ENCODE measurements around the gene RTP3.
"Not testable (repeated sequence)": the region's sequence is repeated elsewhere in the genome, so short reads cannot be mapped to it uniquely, and the experiment has no call there.

Gene RTP3

DNA sequence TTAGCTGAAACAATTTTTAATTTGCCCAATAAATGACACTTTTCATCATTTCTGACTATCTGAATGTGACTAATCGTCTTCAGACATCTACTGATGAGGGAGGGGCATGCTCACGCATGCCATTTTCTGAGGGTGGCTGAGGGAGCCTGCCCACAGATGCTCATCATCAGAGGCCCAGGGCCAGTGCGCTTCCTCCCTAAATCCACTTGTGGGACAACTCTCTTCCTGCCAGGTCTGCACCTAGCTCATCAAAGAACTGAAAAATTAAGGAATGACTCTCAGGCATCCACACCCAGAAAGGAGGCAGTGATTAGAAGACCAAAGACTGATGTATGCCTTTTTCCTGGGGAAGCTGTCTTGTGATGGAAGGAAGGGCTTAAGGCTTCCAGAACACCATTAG lies 22.8 kb downstream of the RTP3 start:
- no peak for DNase-seq

DNA sequence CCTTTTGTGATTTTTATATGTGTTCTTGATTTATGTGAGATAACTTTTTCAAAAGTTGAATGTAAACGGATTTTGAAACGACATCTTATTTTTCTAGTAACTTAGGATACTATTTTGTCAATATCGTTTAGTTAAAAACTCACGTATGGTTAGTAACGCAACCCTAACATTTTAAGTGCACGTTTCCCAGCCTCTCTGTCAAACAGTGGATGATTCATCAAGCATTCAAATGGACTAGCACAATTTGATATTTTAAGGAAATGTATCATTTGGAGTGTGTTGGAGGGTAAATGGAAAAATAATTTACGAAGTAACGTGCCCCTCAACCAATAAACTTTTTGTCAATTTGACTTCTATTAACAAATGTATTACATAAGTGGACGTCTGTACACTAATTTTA lies 23.3 kb downstream of the RTP3 start:
- no peak for DNase-seq

DNA sequence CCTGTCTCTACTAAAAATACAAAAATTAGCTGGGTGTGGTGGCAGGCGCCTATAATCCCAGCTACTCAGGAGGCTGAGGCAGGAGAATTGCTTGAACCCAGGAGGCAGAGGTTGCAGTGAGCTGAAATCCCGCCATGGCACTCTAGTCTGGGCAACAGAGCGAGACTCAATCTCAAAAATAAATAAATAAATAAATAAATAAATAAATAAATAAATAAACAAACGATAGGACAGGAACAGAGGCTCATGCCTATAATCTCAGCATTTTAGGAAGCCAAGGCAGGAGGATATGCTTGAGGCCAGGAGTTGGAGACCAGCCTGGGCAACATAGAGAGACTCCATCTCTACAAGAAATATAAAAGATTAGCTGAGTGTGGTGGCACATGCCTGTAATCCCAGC lies 24.4 kb downstream of the RTP3 start:
- DNase-seq = not testable (repeated sequence)

DNA sequence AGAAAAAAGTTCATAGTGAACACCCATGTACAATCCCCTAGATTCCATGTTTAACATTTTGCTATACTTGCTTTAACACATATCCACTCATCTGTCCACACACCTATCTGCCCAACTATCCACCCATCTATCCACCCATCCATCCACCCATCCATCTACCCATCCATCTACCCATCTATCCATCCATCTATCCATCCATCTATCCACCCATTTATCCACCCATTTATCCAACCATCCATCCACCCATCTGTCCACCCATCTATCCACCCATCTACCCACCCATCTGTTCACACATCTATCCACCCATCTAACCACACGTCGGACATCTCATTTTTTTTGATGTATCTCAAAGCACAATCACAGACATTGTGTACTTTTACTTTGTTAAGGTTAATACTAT lies 25.8 kb downstream of the RTP3 start:
- DNase-seq = no peak

DNA sequence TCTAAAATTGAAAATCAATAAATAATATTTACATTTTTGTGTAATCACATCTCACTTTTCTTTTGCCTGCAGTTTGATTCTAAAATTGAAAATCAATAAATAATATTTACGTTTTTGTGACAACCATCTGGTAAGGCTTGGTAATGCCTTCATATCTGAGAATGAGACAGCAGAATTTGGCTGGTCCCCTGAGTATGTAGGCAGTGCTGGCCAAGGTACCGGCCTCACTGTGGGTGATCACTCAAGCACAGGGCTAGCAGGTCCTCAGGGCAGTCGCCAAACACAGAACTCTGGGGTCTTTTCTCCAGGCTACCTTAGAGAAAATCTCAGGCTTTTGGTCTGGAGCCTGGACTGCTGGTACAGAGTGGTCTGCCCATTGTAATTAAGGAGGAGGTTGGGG lies 26.2 kb downstream of the RTP3 start:
- DNase-seq = no peak

DNA sequence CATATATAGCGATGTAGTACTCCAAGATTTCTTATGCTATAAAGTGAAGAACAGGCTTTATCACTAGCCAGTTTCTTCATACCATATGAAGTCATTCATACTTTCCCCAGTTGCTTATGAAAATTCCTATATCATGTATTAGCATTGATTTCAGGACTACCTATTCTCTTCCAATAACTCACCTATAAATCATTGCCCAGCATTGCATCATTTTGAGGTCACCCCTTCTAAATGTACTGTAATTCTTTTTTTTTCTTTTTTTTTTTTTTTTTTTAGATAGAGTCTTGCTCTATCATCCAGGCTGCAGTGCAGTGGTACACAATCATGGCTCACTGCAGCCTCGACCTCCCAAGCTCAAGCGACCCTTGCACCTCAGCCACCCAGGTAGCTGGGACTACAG lies 27.1 kb downstream of the RTP3 start:
- DNase-seq = no peak

DNA sequence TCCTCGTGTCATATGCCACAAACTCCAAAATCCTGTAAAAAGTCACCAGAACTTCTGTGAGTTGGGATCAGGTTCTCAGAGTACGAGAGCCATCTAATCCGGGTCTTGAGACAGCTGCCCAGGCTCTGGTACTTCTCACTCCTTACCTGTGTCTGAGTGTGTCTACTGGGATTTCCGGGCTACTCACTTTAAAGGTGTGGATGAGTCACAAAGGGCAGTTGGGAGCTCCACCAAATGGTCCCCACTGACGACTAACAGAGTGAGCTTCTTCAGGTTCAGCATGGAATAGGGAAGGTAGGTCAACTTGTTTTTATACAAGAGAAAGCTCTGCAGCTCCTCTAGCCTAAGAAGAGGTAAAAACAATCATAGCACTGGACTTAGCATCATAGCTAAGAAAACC lies 29.5 kb downstream of the RTP3 start:
- no peak for DNase-seq

DNA sequence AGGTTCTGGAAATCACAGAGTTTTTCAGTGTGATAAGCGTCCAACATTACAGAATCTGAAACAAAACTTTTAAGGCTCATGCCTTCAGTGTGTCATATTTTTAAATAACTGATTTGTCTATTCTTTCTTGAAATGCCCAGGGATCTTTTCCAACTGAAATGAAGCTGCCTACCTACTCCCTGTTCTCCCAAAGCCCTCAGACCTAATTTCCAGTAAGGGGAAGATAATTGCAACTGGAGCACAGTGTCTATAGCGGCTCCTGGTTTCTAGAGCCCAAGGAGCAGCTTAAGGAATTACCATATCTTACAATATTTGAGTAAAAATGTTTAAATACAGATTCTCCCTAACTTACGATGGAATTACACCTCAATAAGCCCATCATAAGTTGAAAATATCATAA lies 35.3 kb downstream of the RTP3 start:
- DNase-seq = no peak

DNA sequence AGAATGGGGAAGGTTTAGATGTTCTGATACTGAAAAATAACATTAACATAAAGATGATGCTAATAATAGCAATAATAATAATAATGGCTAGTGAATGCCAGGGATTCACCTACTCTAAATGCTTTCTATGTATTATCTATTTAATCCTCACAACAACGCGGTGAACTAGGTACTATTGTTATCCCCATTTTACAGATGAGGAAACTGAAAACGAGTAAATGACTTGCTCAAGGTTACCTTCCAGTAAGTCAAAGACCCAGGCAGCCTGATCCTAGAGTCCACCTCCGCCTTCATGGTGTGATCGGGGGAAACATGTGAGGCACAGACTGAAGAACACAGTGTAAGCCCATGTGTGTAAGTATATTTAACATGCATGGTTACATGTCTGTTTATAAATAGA lies 38.0 kb downstream of the RTP3 start:
- no peak for DNase-seq

DNA sequence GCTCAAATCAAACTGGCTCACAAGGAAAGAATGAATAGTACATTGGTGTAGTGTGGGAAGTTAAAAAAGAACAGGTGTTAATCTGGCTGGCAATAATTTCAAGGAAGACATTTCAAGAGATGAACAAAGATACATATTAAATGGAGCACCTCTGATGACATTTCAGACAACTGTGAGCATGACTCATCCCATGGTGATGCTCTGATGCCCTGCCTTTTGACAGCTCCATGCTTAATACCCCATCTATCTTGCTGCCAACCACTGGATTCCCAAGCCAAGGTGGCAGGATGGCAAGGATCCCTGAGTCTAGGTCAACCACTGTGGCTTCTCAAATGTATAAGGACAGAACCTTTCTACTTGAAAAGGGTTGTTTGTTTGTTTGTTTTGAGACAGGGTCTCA lies 39.0 kb downstream of the RTP3 start:
- no peak for DNase-seq

DNA sequence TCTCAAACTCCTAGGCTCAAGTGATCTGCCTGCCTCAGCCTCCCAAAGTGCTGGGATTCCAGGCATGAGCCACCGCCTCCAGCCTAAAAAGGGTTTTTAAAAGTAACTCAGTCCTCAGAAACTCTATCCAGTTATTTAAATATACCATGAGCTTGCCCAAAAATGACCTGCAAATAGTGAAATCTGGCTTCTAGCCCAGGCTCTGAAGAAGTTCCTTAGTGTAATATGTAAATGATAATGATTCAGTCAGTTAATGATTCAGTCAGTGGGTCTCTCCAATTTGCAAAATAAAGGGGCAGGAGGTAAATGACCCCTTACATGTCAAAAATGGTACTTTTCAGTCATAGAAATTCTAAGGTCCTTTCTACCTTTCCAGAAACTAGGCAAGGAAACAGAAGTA lies 39.5 kb downstream of the RTP3 start:
- no peak for DNase-seq

DNA sequence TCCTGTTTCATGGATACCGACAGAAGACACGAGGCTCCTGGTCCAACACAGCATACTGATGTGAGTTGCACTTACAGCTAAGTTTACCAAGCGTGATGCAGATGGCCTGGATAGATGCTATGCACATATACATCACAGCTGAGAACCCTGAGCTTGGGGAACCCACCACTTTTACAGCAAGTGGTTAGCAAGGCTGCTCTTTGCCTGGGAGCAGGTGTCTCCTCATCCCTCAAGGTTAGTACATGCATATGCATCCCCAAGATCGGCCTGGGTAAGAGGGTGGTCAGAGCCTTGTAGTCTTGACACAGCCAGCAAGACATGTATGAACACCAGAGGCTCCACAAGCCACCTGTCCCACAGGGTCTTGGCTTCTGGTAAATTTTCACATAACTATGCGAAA lies 40.0 kb downstream of the RTP3 start:
- no peak for DNase-seq

DNA sequence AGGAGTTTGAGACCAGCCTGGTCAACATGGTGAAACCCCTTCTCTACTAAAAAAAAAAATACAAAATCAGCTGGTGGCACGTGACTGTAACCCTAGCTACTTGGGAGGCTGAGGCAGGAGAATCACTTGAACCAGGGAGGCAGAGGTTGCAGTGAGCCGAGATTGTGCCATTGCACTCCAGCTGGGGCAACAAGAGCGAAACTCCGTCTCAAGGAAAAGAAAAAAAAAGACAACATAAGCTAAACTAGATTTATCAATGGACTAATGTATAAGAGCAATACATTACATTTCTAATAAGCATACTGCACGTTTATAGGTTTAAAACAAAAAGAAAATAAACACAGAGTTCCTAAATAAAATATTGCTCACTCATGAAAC lies 40.6 kb downstream of the RTP3 start:
- not testable (repeated sequence) for DNase-seq

DNA sequence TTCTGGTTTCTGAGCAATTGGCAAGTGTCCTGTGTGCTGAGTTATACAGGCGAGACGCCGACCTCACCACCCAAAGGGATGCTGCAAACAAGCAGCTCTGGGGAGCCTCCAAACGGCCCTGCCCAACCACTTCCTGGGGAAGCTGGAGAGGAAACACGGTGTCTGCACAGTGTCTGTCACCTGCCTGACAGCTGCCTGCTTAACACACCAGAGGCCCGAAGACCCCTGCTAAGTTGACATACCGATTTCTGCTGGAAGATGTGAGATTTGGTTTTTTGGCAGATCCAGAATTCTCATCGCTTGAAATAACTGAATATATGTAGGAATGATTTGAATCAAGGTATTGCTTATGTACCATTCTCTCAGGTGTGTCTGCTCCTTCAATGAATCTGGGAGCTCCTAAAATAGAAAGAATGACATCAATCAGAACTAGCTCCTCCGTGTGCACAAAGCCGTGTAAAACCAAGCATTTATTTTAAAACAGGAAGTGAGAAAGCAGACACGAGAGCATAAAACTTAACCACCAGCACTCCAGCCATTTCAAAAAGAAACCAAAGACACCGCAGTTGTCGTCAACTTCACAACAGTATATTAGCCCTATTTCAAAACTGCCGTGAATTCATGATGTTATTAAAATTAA lies 41.1 kb downstream of the RTP3 start:
- DNase-seq = peak; percentile 88

DNA sequence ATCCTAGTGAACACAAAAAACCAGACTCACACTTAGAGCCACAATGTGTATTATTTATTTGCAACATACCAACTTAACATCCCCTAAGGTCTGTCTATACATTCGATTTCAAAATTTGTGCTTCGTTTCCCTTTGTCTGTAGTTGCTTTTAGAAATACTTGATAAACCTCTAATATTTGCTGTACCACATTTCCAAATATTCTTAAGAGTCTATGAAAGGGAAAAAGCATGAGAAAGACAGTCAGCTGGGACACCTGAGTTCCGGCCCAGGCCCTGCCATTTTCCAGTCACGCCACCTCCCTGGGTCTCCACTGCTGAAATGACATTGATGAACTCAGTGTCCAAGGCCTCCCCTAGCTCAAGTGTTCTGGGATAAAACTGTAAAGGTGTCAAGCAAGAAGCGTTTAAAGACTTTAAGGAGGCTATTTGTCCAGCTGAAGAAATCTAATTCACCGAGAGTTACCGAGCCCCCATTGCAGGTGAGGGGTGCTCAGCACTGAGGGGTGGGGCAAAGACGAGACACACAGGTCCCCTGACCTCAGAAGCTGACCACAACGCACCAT lies 41.7 kb downstream of the RTP3 start:
- DNase-seq = no peak

DNA sequence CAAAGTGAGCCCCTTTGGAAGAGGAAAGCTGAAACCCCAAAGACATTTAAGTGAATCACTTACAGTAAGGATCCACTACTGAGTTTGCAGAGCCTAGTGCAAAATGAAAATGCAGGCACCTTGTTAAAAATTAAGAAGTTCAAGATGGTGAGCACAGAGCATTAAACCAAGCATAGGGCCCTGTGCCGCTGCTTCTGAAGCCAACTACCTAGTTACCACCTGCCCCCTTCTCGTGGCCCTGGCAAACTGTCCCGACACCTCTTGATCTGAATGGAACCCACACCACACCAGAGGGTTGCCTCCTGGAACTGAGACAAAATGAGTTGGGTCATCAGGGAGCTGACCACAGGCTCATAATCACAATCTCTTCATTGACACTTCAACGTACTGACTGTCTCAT lies 42.8 kb downstream of the RTP3 start:
- DNase-seq = no peak

DNA sequence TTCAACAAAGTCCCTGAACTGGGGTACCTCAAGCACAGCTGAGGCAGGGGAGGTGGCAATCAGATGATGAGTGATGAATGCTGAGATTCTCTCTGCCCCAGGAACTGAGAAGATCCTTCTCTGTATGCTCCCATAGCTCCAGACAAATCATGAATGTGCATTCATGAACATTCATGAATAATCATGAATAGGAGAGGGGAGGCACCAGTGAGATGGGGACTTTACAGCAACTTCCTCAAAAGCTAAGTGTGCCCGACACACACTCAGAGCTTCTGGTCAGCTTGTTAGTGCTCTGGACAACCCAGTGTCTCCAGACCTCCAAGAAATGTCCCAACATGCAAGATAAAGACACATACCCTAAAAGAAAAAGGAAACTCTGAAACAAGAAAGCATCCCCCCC lies 44.1 kb downstream of the RTP3 start:
- DNase-seq = no peak

DNA sequence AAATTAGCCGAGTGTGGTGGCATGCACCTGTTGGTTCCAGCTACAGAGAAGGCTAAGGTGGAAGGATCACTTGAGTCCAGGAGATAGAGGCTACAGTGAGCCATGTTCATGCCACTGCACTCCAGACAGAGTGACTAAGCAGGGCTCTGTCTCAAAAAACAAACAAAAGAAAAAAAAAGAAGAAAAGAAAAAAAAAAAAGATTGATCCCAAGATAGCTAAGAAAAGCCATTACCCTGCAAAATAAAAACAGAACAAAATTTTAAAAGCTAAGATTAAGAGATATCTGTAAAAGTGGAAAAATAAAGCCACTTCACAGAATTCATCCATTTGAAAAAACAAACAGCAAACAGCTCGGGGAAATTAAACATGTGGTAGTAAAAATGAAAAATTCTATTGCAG lies 44.6 kb downstream of the RTP3 start:
- no peak for DNase-seq

DNA sequence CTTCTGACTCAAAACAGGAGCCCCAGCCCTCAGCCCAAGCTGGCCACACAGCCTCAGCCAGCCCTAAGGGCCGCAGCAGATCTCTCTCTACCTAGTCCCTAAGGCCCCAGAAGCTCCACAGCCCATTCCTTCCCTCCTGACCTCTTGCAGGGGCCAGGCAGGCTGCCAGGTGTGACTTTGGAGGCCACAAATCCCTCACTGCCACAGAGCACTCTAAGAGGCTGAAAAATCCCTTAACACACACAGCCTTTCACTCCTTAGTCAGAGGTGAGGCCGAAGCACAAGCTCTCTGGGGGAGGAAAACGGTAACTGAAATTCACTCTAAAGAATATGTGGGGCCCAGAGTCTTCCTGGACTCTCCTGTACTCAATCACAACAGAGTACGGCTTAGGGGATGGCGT lies 45.0 kb downstream of the RTP3 start:
- DNase-seq = no peak

DNA sequence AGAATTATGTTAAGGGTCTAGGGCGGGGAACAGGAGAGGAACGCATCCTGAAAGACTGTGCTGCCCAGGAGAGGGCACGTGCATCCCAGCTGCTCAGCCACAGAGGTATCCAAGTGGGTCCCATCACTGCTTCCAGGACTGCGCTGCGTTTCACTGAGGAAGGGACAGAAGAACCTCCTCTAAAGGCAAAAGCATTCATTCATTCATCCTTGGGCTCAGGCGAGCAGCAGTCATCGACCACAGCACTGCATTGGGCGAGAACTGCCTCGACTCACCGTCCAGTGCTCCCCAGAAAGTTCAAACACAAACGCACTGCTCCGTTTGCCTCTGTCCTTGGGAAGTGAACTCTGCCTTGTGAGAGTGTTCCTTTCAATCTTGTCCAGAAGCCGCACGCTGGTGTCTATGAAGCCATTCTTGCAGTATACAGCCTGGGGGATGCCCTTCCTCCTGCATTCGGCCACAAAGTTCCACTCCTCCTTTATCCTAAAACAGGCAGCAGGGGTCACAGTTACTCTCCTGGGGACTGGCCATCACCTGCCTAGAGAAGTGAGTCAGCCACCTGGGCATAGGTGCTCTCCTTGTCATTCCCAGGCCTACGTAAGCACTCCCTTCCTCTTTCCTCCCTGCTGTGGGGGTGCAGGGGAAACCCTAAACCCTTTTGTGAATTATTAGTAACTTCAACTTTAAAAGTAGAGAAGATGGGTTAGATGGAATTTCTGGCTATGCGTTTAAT lies 47.2 kb downstream of the RTP3 start:
- DNase-seq = no peak

DNA sequence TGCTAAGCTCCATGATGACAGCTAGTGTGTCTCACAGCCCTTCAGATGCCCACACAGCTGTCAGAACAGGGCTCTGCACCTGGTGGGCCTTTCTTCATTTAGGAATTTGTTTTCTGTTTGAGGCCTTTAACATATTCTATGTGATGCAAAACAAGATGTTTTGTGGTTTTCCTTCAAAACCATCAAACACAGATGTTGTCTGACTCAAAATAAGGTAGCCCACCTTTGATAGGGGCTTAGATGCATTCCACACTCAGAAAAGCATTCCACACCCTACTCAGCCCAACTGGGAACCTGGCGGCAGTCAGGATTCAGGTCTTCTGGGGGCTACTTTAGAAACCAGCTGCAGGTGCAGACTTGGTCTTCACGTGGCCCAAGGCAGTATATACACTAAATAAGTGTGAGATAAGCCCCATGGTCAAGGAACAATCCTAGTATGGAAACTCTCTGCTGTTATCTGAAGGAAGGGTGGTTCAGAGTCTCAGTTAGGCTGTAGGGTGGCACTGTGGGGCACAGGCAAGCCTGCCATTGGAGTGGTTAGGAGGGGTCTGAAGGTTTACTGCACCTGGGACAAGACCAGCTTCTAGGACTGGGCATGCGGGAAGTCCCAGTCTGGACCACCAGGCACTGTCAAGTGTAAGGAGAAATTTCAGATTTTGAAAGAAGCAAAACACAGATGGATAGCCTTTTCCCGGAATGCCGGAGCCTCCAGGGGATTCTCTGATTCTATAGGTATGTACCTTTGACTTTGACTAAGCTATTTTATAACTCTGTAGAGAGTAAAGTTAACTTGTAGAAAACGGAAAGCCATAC lies 48.2 kb downstream of the RTP3 start:
- DNase-seq = no peak

DNA sequence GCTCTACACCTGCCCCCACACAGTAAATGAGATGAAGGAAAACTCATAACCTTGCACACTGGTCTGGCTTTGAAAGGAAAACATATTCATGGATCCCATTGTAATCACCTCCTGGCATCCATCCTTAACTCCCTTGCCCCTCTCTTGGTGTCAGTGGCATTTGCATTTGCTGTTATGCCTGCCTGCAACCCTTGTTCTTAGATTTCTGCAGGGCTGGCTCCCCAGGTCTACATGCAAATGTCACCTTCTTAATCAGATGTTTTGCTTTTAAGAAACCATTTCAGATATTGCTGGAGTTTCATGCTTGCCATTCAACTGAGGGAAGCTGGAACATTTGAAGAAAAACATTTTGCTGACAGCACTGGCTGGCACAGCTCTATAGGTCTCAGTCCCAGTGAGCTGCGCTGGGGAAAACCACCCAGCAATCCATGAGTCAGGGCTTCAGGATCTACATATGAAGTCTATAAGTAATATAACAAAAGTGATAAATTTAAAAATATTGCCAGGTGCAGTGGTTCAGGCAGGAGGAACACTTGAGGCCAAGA lies 49.2 kb downstream of the RTP3 start:
- DNase-seq = no peak

DNA sequence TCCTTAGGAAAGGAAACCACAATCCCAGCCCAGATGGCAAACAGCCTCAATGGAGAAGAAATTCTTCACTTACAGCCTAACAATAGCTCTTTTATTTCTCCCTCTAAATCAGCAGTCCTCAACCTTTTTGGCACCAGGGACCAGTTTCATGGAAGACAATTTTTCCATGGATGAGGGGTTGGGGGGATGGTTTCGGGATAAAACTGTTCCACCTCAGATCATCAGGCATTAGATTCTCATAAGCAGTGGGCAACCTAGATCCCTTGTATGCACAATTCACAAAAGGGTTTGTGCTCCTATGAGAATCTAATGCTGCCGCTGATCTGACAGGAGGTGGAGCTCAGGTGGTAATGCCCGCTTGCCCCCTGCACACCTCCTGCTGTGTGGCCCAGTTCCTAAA lies 50.8 kb downstream of the RTP3 start:
- not testable (repeated sequence) for DNase-seq

Measured in CD4-positive, alpha-beta T cell treated with Interleukin-12 subunit alpha and Interleukin-12 subunit beta, for 1 hour (primary cell).